KMS-11 (cell line): ENCODE data around the gene ITGB5.

Experiments
- H2AFZ ChIP-seq: fragments of 200-600 bp; sonication (generic); 2 replicates; pipeline ENCODE4 v1.6.1; 2016; ENCODE audit warnings: antibody characterized with exemption, mixed run types, low read depth
- H3K27ac ChIP-seq: fragments of 200-600 bp; sonication (generic); 2 replicates; pipeline ENCODE4 v1.6.1; 2016; ENCODE audit warnings: mild to moderate bottlenecking, mixed run types
- H3K27me3 ChIP-seq: fragments of 200-600 bp; sonication (generic); 2 replicates; pipeline ENCODE4 v1.6.1; 2017; ENCODE audit warnings: mild to moderate bottlenecking, low read depth, mixed run types, moderate library complexity; ENCODE audit not compliant: insufficient read depth
- H3K36me3 ChIP-seq: fragments of 200-600 bp; sonication (generic); 2 replicates; pipeline ENCODE4 v1.6.1; 2017; ENCODE audit warnings: mild to moderate bottlenecking, mixed run types; ENCODE audit not compliant: insufficient read depth
- H3K4me1 ChIP-seq: fragments of 200-600 bp; sonication (generic); 2 replicates; pipeline ENCODE4 v1.6.1; 2016; ENCODE audit warnings: mild to moderate bottlenecking, low read depth, mixed run types; ENCODE audit not compliant: poor library complexity, severe bottlenecking
- H3K4me2 ChIP-seq: fragments of 200-600 bp; sonication (generic); 2 replicates; pipeline ENCODE4 v1.7.0; 2016; ENCODE audit warnings: mild to moderate bottlenecking, mixed run types
- H3K4me3 ChIP-seq: fragments of 200-600 bp; sonication (generic); IDR thresholded peaks from 2 replicates; pipeline ENCODE4 v1.6.1; 2017; ENCODE audit warnings: low read depth, low read length, mixed read lengths; ENCODE audit not compliant: insufficient read depth
- H3K79me2 ChIP-seq: fragments of 200-600 bp; sonication (generic); 2 replicates; pipeline ENCODE4 v1.6.1; 2016; ENCODE audit warnings: low read depth, mixed run types; ENCODE audit not compliant: insufficient read depth
- H3K9ac ChIP-seq: fragments of 200-600 bp; sonication (generic); 2 replicates; pipeline ENCODE4 v1.6.1; 2016; ENCODE audit warnings: mild to moderate bottlenecking, mixed run types
- H4K20me1 ChIP-seq: fragments of 200-600 bp; sonication (generic); 2 replicates; pipeline ENCODE4 v1.6.1; 2016; ENCODE audit warnings: mild to moderate bottlenecking, mixed run types; ENCODE audit not compliant: insufficient read depth
- TF ChIP-seq, protein P1 (sequence below): fragments of 200-600 bp; sonication (generic); conservative IDR thresholded peaks from 2 replicates; pipeline ENCODE4 v1.6.1; 2017; ENCODE audit warnings: low read depth, mild to moderate bottlenecking, antibody characterized with exemption, low read length, moderate library complexity, mixed read lengths

ITGB5 gene

DNA sequence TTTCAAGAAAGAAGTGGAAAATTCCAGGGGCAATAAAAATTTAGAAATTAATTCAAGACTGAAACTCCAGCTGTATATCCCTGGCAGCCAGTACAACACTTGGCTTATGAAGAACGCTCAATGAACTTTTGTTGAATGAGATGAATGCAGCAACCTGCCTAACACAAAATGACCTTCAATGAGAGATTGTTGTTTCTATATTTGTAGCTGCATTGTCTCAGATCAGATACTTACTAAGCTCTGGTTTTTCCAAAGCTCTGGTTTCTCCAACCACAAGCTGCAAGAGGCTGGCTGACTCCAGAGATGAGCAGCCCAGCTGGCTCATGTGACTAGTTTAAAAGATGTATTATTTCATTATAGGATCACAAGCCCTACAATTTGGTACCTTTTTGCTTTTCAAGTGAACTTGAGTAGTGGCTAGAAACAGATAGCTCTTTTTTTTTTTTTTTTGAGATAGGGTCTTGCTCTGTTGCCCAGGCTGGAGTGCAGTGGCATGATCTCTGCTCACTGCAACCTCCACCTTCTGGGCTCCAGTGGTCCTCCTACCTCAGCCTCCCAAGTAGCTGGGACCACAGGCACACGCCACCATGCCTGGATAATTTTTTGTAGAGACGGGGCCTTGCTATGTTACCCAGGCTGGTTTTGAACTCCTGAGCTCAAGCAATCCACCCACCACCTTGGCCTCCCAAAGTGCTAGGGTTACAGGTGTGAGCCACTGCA, 99.5 kb downstream of the ITGB5 start:
- no peak overlapping the region for H2AFZ ChIP-seq
- H3K4me2 ChIP-seq = peak overlapping the region; percentile 66
- peak overlapping the region; percentile 77; the same call in 1 of the 2 replicates for H3K9ac ChIP-seq
- H3K4me3 ChIP-seq = no peak overlapping the region
- H3K36me3 ChIP-seq = no peaks in the 10 kb centered on the region
- TF ChIP-seq, protein P1, sequence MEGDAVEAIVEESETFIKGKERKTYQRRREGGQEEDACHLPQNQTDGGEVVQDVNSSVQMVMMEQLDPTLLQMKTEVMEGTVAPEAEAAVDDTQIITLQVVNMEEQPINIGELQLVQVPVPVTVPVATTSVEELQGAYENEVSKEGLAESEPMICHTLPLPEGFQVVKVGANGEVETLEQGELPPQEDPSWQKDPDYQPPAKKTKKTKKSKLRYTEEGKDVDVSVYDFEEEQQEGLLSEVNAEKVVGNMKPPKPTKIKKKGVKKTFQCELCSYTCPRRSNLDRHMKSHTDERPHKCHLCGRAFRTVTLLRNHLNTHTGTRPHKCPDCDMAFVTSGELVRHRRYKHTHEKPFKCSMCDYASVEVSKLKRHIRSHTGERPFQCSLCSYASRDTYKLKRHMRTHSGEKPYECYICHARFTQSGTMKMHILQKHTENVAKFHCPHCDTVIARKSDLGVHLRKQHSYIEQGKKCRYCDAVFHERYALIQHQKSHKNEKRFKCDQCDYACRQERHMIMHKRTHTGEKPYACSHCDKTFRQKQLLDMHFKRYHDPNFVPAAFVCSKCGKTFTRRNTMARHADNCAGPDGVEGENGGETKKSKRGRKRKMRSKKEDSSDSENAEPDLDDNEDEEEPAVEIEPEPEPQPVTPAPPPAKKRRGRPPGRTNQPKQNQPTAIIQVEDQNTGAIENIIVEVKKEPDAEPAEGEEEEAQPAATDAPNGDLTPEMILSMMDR = no peak
- no peaks in the 10 kb centered on the region for H4K20me1 ChIP-seq
- H3K79me2 ChIP-seq = peaks cover 19% of the 10 kb centered on the region; the same call in 1 of the 2 replicates
- H3K27ac ChIP-seq = peak overlapping the region; percentile 97
- peaks cover 91% of the 10 kb centered on the region for H3K4me1 ChIP-seq
- H3K27me3 ChIP-seq = no peaks in the 10 kb centered on the region

DNA sequence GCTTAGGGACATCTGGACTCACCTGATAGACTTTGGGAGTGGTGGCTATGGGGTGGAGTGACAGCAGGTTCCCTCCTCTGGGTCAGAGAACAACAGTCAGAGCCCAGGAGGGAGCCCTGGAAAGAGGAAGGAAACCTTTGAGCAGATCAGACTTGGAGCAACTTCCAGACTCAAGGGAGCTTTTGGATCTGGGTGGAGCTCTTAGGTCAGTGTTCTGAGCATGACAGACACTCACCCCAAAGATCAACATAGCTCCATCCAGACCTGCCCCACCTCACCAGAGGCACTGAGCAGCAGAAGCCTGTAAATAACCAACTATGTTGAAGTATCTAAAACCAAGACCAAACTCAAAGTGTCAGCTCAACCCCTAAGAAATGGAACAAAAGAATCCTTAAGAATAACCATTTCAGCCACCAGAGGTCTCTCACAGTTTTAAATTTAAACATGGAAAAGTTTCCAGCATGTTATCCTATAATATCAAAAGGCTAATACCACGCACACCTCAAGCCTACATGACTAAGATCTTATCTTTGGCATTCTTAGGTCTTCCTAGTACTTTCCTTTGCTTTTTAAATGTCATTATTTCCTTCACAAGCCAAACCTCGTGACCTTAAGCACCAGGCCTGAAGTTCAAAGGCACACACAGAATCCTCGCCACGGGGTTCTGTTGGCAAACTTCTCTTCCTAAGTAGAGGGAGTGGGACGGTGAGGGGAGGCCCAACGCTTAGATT, 100.5 kb downstream of the ITGB5 start:
- Histone ChIP-seq H3K27me3 (no peaks in the 10 kb centered on the region), H3K36me3 (no peaks in the 10 kb centered on the region), H3K27ac (peak overlapping the region; percentile 97), H4K20me1 (no peaks in the 10 kb centered on the region), H3K4me1 (peaks cover 91% of the 10 kb centered on the region), H3K4me3 (no peak overlapping the region), H3K79me2 (peaks cover 23% of the 10 kb centered on the region; the same call in 1 of the 2 replicates), H3K9ac (peak overlapping the region; percentile 77; the same call in 1 of the 2 replicates), H2AFZ (no peak overlapping the region), H3K4me2 (peak overlapping the region; percentile 66)
- TF ChIP-seq, protein P1 = 0 out of 2 replicates have a peak, but pooled peaks have one; percentile 29

DNA sequence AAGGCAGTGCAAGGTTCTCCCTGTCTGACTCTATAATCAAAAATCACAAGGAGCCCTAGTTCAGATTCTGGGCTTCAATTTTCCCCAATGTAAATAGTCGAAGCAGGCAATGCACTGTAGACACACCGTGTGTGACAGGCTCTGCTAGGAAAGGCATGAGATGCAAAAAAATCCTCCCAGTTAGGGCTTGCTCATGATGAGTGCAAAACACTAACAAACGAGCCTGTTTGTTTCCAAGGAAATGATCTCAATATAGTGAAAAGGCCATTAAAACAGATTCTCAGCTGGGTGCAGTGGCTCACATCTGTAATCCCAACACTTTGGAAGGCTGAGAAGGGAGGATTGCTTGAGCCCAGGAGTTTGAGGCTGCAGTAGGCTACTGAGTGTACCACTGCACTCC, 101.2 kb downstream of the ITGB5 start:
- H3K27me3 ChIP-seq = no peaks in the 10 kb centered on the region
- H3K27ac ChIP-seq = peak overlapping the region; percentile 97
- TF ChIP-seq, protein P1 = no peak
- no peaks in the 10 kb centered on the region for H3K36me3 ChIP-seq
- H3K9ac ChIP-seq = peak overlapping the region; percentile 77; the same call in 1 of the 2 replicates
- no peak overlapping the region for H2AFZ ChIP-seq
- no peak overlapping the region for H3K4me3 ChIP-seq
- H3K79me2 ChIP-seq = peaks cover 23% of the 10 kb centered on the region; the same call in 1 of the 2 replicates
- H3K4me1 ChIP-seq = peaks cover 91% of the 10 kb centered on the region
- peak overlapping the region; percentile 66 for H3K4me2 ChIP-seq
- no peaks in the 10 kb centered on the region for H4K20me1 ChIP-seq

GRCh38 chr3:124784686-124785382, 102.3 kb downstream of the ITGB5 start:
- no peaks in the 10 kb centered on the region; the same call in 1 of the 2 replicates for H3K36me3 ChIP-seq
- H3K27ac ChIP-seq = peak overlapping the region; percentile 97
- TF ChIP-seq, protein P1 = no peak; the same call in 1 of the 2 replicates
- H3K4me3 ChIP-seq = peak overlapping the region; percentile 4
- no peak overlapping the region for H2AFZ ChIP-seq
- H3K79me2 ChIP-seq = peaks cover 23% of the 10 kb centered on the region; the same call in 1 of the 2 replicates
- H3K4me1 ChIP-seq = peaks cover 92% of the 10 kb centered on the region
- H3K4me2 ChIP-seq = peak overlapping the region; percentile 66
- H4K20me1 ChIP-seq = no peaks in the 10 kb centered on the region
- no peaks in the 10 kb centered on the region for H3K27me3 ChIP-seq
- peak overlapping the region; percentile 77 for H3K9ac ChIP-seq
